Measurements from ENCODE around the gene DACT2. TPM values are rescaled to one million over a fixed set of nuclear protein-coding genes. Genes with fewer than 3 reads are reported as not detected.

The DACT2 gene
- total RNA-seq, 1 donor from 2014 or later = 1.0 TPM

GRCh38 chr6:168355716-168356522 is 36.3 kb upstream of the DACT2 start:
- ATAC-seq = peak; percentile 88
- intact Hi-C loops (cut with DNase I) = loop anchor here (5.0 kb wide), 1 partner anchor 204 kb away; no protein-coding TSS in a partner anchor
- peak; percentile 72 for DNase-seq (ENCODE audit: missing footprints)

GRCh38 chr6:168354338-168354737 is 34.8 kb upstream of the DACT2 start:
- no peak for ATAC-seq
- intact Hi-C loops (cut with DNase I) = no loop called here

GRCh38 chr6:168353041-168353440 is 33.5 kb upstream of the DACT2 start:
- ATAC-seq (no peak), DNase-seq (ENCODE audit: missing footprints) (no peak)
- intact Hi-C loops (cut with DNase I) = no loop called here

More at GRCh38 chr6:168354338-168354737, 34.8 kb upstream of the DACT2 start:
- no peak for DNase-seq (ENCODE audit: missing footprints)

GRCh38 chr6:168352096-168352495 is 32.5 kb upstream of the DACT2 start:
- intact Hi-C loops (cut with DNase I) = no loop called here
- ATAC-seq (no peak), DNase-seq (ENCODE audit: missing footprints) (no peak)

- intact Hi-C loops (cut with DNase I) = no loop called here
- ATAC-seq = no peak
These were observed 30.2 kb upstream of the DACT2 start for GRCh38 chr6:168349718-168350210.

GRCh38 chr6:168348186-168348585 is 28.6 kb upstream of the DACT2 start:
- intact Hi-C loops (cut with DNase I) = no loop called here
- ATAC-seq (no peak), DNase-seq (ENCODE audit: missing footprints) (no peak)

More at GRCh38 chr6:168349718-168350210, 30.2 kb upstream of the DACT2 start:
- DNase-seq (ENCODE audit: missing footprints) = no peak

GRCh38 chr6:168347615-168348014 is 28.0 kb upstream of the DACT2 start:
- ATAC-seq (no peak), DNase-seq (ENCODE audit: missing footprints) (no peak)
- intact Hi-C loops (cut with DNase I) = no loop called here

- DNase-seq (ENCODE audit: missing footprints) (no peak), ATAC-seq (no peak)
- intact Hi-C loops (cut with DNase I) = no loop called here
These were observed 27.5 kb upstream of the DACT2 start for GRCh38 chr6:168347053-168347452.

- no peak for ATAC-seq
- intact Hi-C loops (cut with DNase I) = no loop called here
- no peak for DNase-seq (ENCODE audit: missing footprints)
These were observed 26.5 kb upstream of the DACT2 start for GRCh38 chr6:168345896-168346754.

GRCh38 chr6:168345266-168345665 is 25.7 kb upstream of the DACT2 start:
- ATAC-seq (no peak), DNase-seq (ENCODE audit: missing footprints) (no peak)
- intact Hi-C loops (cut with DNase I) = no loop called here

GRCh38 chr6:168344338-168344737 is 24.8 kb upstream of the DACT2 start:
- DNase-seq (ENCODE audit: missing footprints) = no peak
- intact Hi-C loops (cut with DNase I) = no loop called here
- ATAC-seq = no peak

GRCh38 chr6:168343239-168344150 is 23.9 kb upstream of the DACT2 start:
- intact Hi-C loops (cut with DNase I) = no loop called here
- ATAC-seq (no peak), DNase-seq (ENCODE audit: missing footprints) (no peak)

- ATAC-seq (no peak), DNase-seq (ENCODE audit: missing footprints) (no peak)
- intact Hi-C loops (cut with DNase I) = no loop called here
These were observed 23.1 kb upstream of the DACT2 start for GRCh38 chr6:168342636-168343035.

GRCh38 chr6:168341280-168341900 is 21.8 kb upstream of the DACT2 start:
- ATAC-seq = no peak
- DNase-seq (ENCODE audit: missing footprints) = no peak
- intact Hi-C loops (cut with DNase I) = no loop called here

- ATAC-seq = no peak
- no peak for DNase-seq (ENCODE audit: missing footprints)
- intact Hi-C loops (cut with DNase I) = no loop called here
These were observed 21.2 kb upstream of the DACT2 start for GRCh38 chr6:168340819-168341218.

GRCh38 chr6:168338777-168339176 is 19.2 kb upstream of the DACT2 start:
- ATAC-seq (no peak), DNase-seq (ENCODE audit: missing footprints) (no peak)
- intact Hi-C loops (cut with DNase I) = no loop called here

- DNase-seq (ENCODE audit: missing footprints) (no peak), ATAC-seq (no peak)
- intact Hi-C loops (cut with DNase I) = no loop called here
These were observed 17.4 kb upstream of the DACT2 start for GRCh38 chr6:168336967-168337366.

- ATAC-seq (no peak), DNase-seq (ENCODE audit: missing footprints) (no peak)
- intact Hi-C loops (cut with DNase I) = no loop called here
These were observed 14.4 kb upstream of the DACT2 start for GRCh38 chr6:168333989-168334388.

All from Right ventricle myocardium inferior (tissue), 1 donor.